ENCODE results near the gene ANTXR1. TPM values are rescaled to one million over a fixed set of nuclear protein-coding genes. Genes with fewer than 3 reads are reported as not detected.

ANTXR1 gene
- total and polyA plus RNA-seq, 2 of the 8 experiments (the other 6 are each of a cell fraction or from before 2014, with no cell fraction given): 15.8 to 44.3 TPM

GRCh38 chr2:69076601-69077000 lies 63.6 kb downstream of the ANTXR1 start (continued):
- no peak for TF ChIP-seq NRF1 (IDR thresholded peaks at IDR 0.05; ENCODE audit: low read depth, low read length)
- TF ChIP-seq EZH2 (IDR thresholded peaks at IDR 0.05; ENCODE audit: low read depth, low read length, severe bottlenecking): no peak
- no peak for TF ChIP-seq NANOG (IDR thresholded peaks at IDR 0.05; ENCODE audit: insufficient read depth, low read depth, low read length, poor library complexity, severe bottlenecking)

Measured in H1 (cell line).